Activated CD4-positive, alpha-beta T cell treated with anti-CD3 and anti-CD28 coated beads, Interleukin-2, amount 50 U/mL, for 48 hours (primary cell): ENCODE measurements around the gene SCAPER.
"Not testable (repeated sequence)": the region's sequence is repeated elsewhere in the genome, so short reads cannot be mapped to it uniquely, and the experiment has no call there.

Experiments used
- DNase-seq, 2 experiments: peaks; one replicate each; pipeline ENCODE4 v3.0.0-alpha.2; 2020

SCAPER gene

GRCh38 chr15:76460871-76461270 lies 444.3 kb downstream of the SCAPER start:
- no peak for DNase-seq

GRCh38 chr15:76460347-76460746 lies 444.8 kb downstream of the SCAPER start:
- no peak for DNase-seq

- no peak for DNase-seq
These were observed 453.6 kb downstream of the SCAPER start for GRCh38 chr15:76451540-76451939.

GRCh38 chr15:76449455-76449854 lies 455.7 kb downstream of the SCAPER start:
- no peak for DNase-seq

- no peak for DNase-seq
These were observed 456.4 kb downstream of the SCAPER start for GRCh38 chr15:76448755-76449154.

GRCh38 chr15:76447728-76448441 lies 457.3 kb downstream of the SCAPER start:
- DNase-seq = no peak

GRCh38 chr15:76440441-76440840 lies 464.7 kb downstream of the SCAPER start:
- no peak for DNase-seq

- no peak for DNase-seq
These were observed 465.6 kb downstream of the SCAPER start for GRCh38 chr15:76439542-76439941.

GRCh38 chr15:76433798-76434400 lies 471.2 kb downstream of the SCAPER start:
- DNase-seq = no peak

GRCh38 chr15:76433036-76433435 lies 472.1 kb downstream of the SCAPER start:
- DNase-seq = not testable (repeated sequence)

GRCh38 chr15:76432604-76433003 lies 472.5 kb downstream of the SCAPER start:
- DNase-seq = no peak

- no peak for DNase-seq
These were observed 473.2 kb downstream of the SCAPER start for GRCh38 chr15:76431971-76432370.

- DNase-seq = not testable (repeated sequence)
These were observed 474.4 kb downstream of the SCAPER start for GRCh38 chr15:76430711-76431110.

- no peak for DNase-seq
These were observed 475.5 kb downstream of the SCAPER start for GRCh38 chr15:76429661-76430060.

- no peak for DNase-seq
These were observed 478.2 kb downstream of the SCAPER start for GRCh38 chr15:76426941-76427340.

- no peak for DNase-seq
These were observed 486.6 kb downstream of the SCAPER start for GRCh38 chr15:76418352-76419140.

- no peak for DNase-seq
These were observed 503.9 kb downstream of the SCAPER start for GRCh38 chr15:76401285-76401684.

- DNase-seq = no peak
These were observed 506.6 kb downstream of the SCAPER start for GRCh38 chr15:76398317-76399104.

GRCh38 chr15:76393614-76394013 lies 511.5 kb downstream of the SCAPER start:
- no peak for DNase-seq

- DNase-seq = no peak
These were observed 513.3 kb downstream of the SCAPER start for GRCh38 chr15:76391847-76392246.

GRCh38 chr15:76391309-76391708 lies 513.8 kb downstream of the SCAPER start:
- DNase-seq = no peak

- no peak for DNase-seq
These were observed 514.6 kb downstream of the SCAPER start for GRCh38 chr15:76390571-76390970.

GRCh38 chr15:76386926-76387325 lies 518.2 kb downstream of the SCAPER start:
- DNase-seq = no peak
